Raji (cell line): ENCODE measurements around the gene MYL9.

Source experiments
- POLR2A ChIP-seq: IDR thresholded peaks from 2 replicates; pipeline ENCODE4 v1.6.1; 2011; ENCODE audit warnings: low read depth, low read length, control low read depth; ENCODE audit not compliant: insufficient read depth

Gene MYL9

GRCh38 chr20:36519012-36519719, 22.2 kb upstream of the MYL9 start:
- TF ChIP-seq POLR2A, result no peak

GRCh38 chr20:36519944-36520343, 21.4 kb upstream of the MYL9 start:
- TF ChIP-seq POLR2A, result no peak

- no peak for TF ChIP-seq POLR2A
Observed at GRCh38 chr20:36521526-36521925, 19.8 kb upstream of the MYL9 start.

- no peak for TF ChIP-seq POLR2A
Observed at GRCh38 chr20:36523341-36523740, 18.0 kb upstream of the MYL9 start.

- no peak for TF ChIP-seq POLR2A
Observed at GRCh38 chr20:36525620-36526365, 15.5 kb upstream of the MYL9 start.

GRCh38 chr20:36526521-36527011, 14.8 kb upstream of the MYL9 start:
- TF ChIP-seq POLR2A, result no peak

- no peak for TF ChIP-seq POLR2A
Observed at GRCh38 chr20:36527331-36528125, 13.8 kb upstream of the MYL9 start.

GRCh38 chr20:36528176-36528874, 13.0 kb upstream of the MYL9 start:
- TF ChIP-seq POLR2A, result no peak

GRCh38 chr20:36528875-36529417, 12.4 kb upstream of the MYL9 start:
- no peak for TF ChIP-seq POLR2A

GRCh38 chr20:36532388-36532787, 8.9 kb upstream of the MYL9 start:
- TF ChIP-seq POLR2A, result no peak

- no peak for TF ChIP-seq POLR2A
Observed at GRCh38 chr20:36532822-36533221, 8.5 kb upstream of the MYL9 start.

GRCh38 chr20:36538026-36538722, 3.1 kb upstream of the MYL9 start:
- TF ChIP-seq POLR2A, result no peak

- TF ChIP-seq POLR2A, result no peak
Observed at GRCh38 chr20:36540551-36541211, 638 bp upstream of the MYL9 start.
